Measurements from ENCODE around the gene NOS1AP. TPM values are rescaled to one million over a fixed set of nuclear protein-coding genes. Genes with fewer than 3 reads are reported as not detected.

NOS1AP gene
- total and polyA plus RNA-seq, 2 donors from 2014 or later, result 0.47 to 10.7 TPM

GRCh38 chr1:162390396-162391185 lies 321.1 kb downstream of the NOS1AP start:
- H3K4me3 ChIP-seq (ENCODE audit: low read length in 3 of 3), result no peak overlapping the region
- no peaks in the 10 kb centered on the region for H3K27me3 ChIP-seq (ENCODE audit: control insufficient read depth, insufficient read depth, low read length)
- H3K4me1 ChIP-seq (ENCODE audit: control insufficient read depth in 2 of 3, insufficient read depth in 2 of 3, low read depth in 1 of 3, low read length in 3 of 3), result peaks cover 0 to 6% (median 0%) of the 10 kb centered on the region in 3 donors
- intact Hi-C loops (cut with DNase I), result no loop called here
- no peaks in the 10 kb centered on the region for H3K36me3 ChIP-seq (ENCODE audit: control insufficient read depth in 2 of 3, insufficient read depth in 3 of 3, low read length in 3 of 3)
- H3K9ac ChIP-seq (ENCODE audit: low read length in 3 of 3), result no peak overlapping the region
- TF ChIP-seq, protein P1, sequence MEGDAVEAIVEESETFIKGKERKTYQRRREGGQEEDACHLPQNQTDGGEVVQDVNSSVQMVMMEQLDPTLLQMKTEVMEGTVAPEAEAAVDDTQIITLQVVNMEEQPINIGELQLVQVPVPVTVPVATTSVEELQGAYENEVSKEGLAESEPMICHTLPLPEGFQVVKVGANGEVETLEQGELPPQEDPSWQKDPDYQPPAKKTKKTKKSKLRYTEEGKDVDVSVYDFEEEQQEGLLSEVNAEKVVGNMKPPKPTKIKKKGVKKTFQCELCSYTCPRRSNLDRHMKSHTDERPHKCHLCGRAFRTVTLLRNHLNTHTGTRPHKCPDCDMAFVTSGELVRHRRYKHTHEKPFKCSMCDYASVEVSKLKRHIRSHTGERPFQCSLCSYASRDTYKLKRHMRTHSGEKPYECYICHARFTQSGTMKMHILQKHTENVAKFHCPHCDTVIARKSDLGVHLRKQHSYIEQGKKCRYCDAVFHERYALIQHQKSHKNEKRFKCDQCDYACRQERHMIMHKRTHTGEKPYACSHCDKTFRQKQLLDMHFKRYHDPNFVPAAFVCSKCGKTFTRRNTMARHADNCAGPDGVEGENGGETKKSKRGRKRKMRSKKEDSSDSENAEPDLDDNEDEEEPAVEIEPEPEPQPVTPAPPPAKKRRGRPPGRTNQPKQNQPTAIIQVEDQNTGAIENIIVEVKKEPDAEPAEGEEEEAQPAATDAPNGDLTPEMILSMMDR (IDR thresholded peaks at IDR 0.05; ENCODE audit: borderline replicate concordance, extremely low read depth, insufficient read depth), result no peak
- FAIRE-seq (no peak), DNase-seq (no peak)
- H3K9me3 ChIP-seq (ENCODE audit: control insufficient read depth in 2 of 3, insufficient read depth in 1 of 3, low read length in 3 of 3), result no peaks in the 10 kb centered on the region
- no peak overlapping the region for H3K27ac ChIP-seq (ENCODE audit: low read depth in 2 of 2, low read length in 2 of 2)

GRCh38 chr1:162391790-162392563 lies 322.5 kb downstream of the NOS1AP start:
- peaks cover 0 to 6% (median 0%) of the 10 kb centered on the region in 3 donors for H3K4me1 ChIP-seq (ENCODE audit: control insufficient read depth in 2 of 3, insufficient read depth in 2 of 3, low read depth in 1 of 3, low read length in 3 of 3)
- peak overlapping the region in 1 of 3 donors; percentile 15 for H3K4me3 ChIP-seq (ENCODE audit: low read length in 3 of 3)
- H3K27me3 ChIP-seq (ENCODE audit: control insufficient read depth, insufficient read depth, low read length), result no peaks in the 10 kb centered on the region
- intact Hi-C loops (cut with DNase I), result no loop called here
- H3K9ac ChIP-seq (ENCODE audit: low read length in 3 of 3), result no peak overlapping the region
- no peaks in the 10 kb centered on the region for H3K9me3 ChIP-seq (ENCODE audit: control insufficient read depth in 2 of 3, insufficient read depth in 1 of 3, low read length in 3 of 3)
- no peak overlapping the region for H3K27ac ChIP-seq (ENCODE audit: low read depth in 2 of 2, low read length in 2 of 2)
- DNase-seq (peak in 2 of 5 donors; percentile 45 to 65), FAIRE-seq (peak; percentile 58)
- TF ChIP-seq, protein P1 (IDR thresholded peaks at IDR 0.05; ENCODE audit: borderline replicate concordance, extremely low read depth, insufficient read depth), result peak; percentile 75
- H3K36me3 ChIP-seq (ENCODE audit: control insufficient read depth in 2 of 3, insufficient read depth in 3 of 3, low read length in 3 of 3), result no peaks in the 10 kb centered on the region

DNA sequence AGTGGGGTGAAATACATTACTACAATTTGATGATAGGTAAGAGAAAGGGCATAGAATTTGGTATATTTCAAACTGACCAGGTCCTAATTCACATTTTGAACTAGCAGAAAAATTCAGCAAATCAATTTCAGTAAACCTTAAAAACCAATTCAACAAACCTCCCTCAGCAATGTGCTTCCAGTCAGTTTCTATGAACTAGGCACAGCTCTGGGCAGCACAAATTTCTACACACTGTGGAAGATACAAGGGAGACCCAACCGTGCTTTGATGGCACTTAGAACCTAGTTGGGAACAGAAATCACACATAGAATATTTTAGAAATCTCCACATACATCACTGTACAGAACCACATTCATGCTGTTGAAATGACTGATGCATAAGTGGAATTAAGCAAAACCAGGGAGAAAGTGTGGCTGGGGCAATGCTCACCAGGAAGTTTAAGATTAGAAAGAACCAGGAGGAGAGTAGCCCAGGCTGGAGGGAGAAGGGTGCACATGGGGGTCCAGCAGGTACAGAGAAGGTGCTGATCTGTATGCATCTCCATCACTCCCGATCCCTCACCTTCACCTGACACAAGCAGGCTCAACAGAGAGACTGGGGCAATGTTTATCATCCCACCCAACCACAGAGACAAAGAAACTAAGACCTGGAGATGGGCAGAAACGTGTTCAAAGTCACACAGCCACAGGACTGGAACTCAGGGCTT lies 326.9 kb downstream of the NOS1AP start:
- DNase-seq (no peak), FAIRE-seq (no peak)
- intact Hi-C loops (cut with DNase I), result no loop called here
- H3K4me3 ChIP-seq (ENCODE audit: low read length in 3 of 3), result no peak overlapping the region
- no peaks in the 10 kb centered on the region for H3K36me3 ChIP-seq (ENCODE audit: control insufficient read depth in 2 of 3, insufficient read depth in 3 of 3, low read length in 3 of 3)
- TF ChIP-seq, protein P1 (IDR thresholded peaks at IDR 0.05; ENCODE audit: borderline replicate concordance, extremely low read depth, insufficient read depth), result no peak
- peaks cover 0 to 3% (median 0%) of the 10 kb centered on the region in 3 donors for H3K4me1 ChIP-seq (ENCODE audit: control insufficient read depth in 2 of 3, insufficient read depth in 2 of 3, low read depth in 1 of 3, low read length in 3 of 3)
- no peak overlapping the region for H3K27ac ChIP-seq (ENCODE audit: low read depth in 2 of 2, low read length in 2 of 2)
- H3K9me3 ChIP-seq (ENCODE audit: control insufficient read depth in 2 of 3, insufficient read depth in 1 of 3, low read length in 3 of 3), result no peaks in the 10 kb centered on the region
- H3K9ac ChIP-seq (ENCODE audit: low read length in 3 of 3), result no peak overlapping the region
- no peaks in the 10 kb centered on the region for H3K27me3 ChIP-seq (ENCODE audit: control insufficient read depth, insufficient read depth, low read length)
